OCI-LY1 (cell line): ENCODE measurements around the gene PAQR6.

Experiments
- CTCF ChIP-seq: fragments of 200-600 bp; sonication (generic), shearing (Covaris generic); IDR thresholded peaks from 2 replicates; pipeline ENCODE4 v1.5.1; 2017; ENCODE audit warnings: mild to moderate bottlenecking, antibody characterized with exemption, low read length, moderate library complexity, mixed read lengths
- EZH2 ChIP-seq: fragments of 200-600 bp; sonication (generic), shearing (Covaris generic); IDR thresholded peaks from 2 replicates; pipeline ENCODE4 v1.8.0; 2017; ENCODE audit warnings: borderline replicate concordance, mixed run types, mild to moderate bottlenecking, antibody characterized with exemption, low read length, moderate library complexity, mixed read lengths

DNA sequence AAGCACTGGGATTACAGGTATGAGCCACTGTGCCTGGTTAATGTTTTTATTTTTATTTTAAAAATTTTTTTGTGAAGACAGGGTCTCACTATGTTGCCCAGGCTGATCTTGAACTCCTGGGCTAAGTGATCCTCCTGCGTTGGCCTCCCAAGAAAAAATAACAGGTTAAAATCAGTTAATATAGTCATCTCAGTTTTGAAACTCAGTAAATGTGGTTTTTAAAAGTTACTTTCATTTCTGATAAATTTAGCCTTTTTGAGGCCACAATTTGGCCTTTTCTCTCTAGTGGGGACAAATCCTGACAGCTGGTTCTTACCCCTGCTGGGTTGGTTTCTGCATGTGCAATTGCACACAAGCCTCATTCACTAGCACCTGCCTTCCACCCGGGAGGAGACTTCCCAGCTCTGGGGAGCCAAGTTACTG lies 21.7 kb downstream of the PAQR6 start:
- TF ChIP-seq CTCF = no peak
- TF ChIP-seq EZH2 = no peak
